Measurements from ENCODE around the gene CALCOCO1. TPM values are rescaled to one million over a fixed set of nuclear protein-coding genes. Genes with fewer than 3 reads are reported as not detected.

The CALCOCO1 gene
- total and polyA plus RNA-seq, 2 of the 8 experiments (the other 6 are each of a cell fraction or from before 2014, with no cell fraction given), result 20.3 to 39.3 TPM

GRCh38 chr12:53696285-53696654 lies 31.0 kb downstream of the CALCOCO1 start (continued):
- no peak for TF ChIP-seq USF2 (IDR thresholded peaks at IDR 0.05; ENCODE audit: low read length)
- TF ChIP-seq CHD1 (IDR thresholded peaks at IDR 0.05; ENCODE audit: low read depth, low read length), result no peak
- TF ChIP-seq JUND (IDR thresholded peaks at IDR 0.05; ENCODE audit: low read length), result no peak
- TF ChIP-seq KDM4A (IDR thresholded peaks at IDR 0.05; ENCODE audit: low read depth, low read length, severe bottlenecking), result no peak
- no peak for TF ChIP-seq ATF3 (IDR thresholded peaks at IDR 0.05; ENCODE audit: insufficient read depth, low read depth, low read length)
- no peak for TF ChIP-seq CTBP2 (IDR thresholded peaks at IDR 0.05; ENCODE audit: borderline replicate concordance, insufficient read depth, insufficient read length, low read length)
- TF ChIP-seq EZH2 (IDR thresholded peaks at IDR 0.05; ENCODE audit: low read depth, low read length, severe bottlenecking), result no peak
- no peak for TF ChIP-seq GTF2F1 (IDR thresholded peaks at IDR 0.05; ENCODE audit: borderline replicate concordance, low read depth, low read length)
- TF ChIP-seq HDAC6 (IDR thresholded peaks at IDR 0.05; ENCODE audit: low read depth, low read length), result no peak
- TF ChIP-seq KDM1A (IDR thresholded peaks at IDR 0.05; ENCODE audit: borderline replicate concordance, low read length), result no peak
- no peak for TF ChIP-seq RAD21 (IDR thresholded peaks at IDR 0.05 in 1 of 2, conservative IDR thresholded peaks at IDR 0.05 in 1 of 2; ENCODE audit: low read depth in 2 of 2, low read length in 2 of 2)
- no peak for TF ChIP-seq SIRT6 (IDR thresholded peaks at IDR 0.05; ENCODE audit: low read length)
- peak; percentile 96 for TF ChIP-seq RFX5 (IDR thresholded peaks at IDR 0.05; ENCODE audit: borderline replicate concordance, low read depth, low read length)
